Peyer's patch (tissue), 4 donors: Measurements from ENCODE around the gene ACP6. TPM values are rescaled to one million over a fixed set of nuclear protein-coding genes. Genes with fewer than 3 reads are reported as not detected.

Experiments used
- DNase-seq, 3 donors: peaks; one replicate each; pipeline ENCODE4 v3.0.0-alpha.2; 2017 to 2019
- H3K27ac ChIP-seq, 4 donors: fragments of 200-600 bp; sonication (generic); one replicate each; pipeline ENCODE4 v1.5.1; 2016 to 2019
- H3K27me3 ChIP-seq, 2 donors: fragments of 200-600 bp; sonication (generic); one replicate each; pipeline ENCODE4 v1.5.1; 2019
- H3K36me3 ChIP-seq, 3 donors: fragments of 200-600 bp; sonication (generic); one replicate each; pipeline ENCODE4 v1.5.1; 2016 to 2019
- H3K4me1 ChIP-seq, 4 donors: fragments of 200-600 bp; sonication (generic); one replicate each; pipeline ENCODE4 v1.5.1; 2016 to 2019
- H3K4me3 ChIP-seq, 4 donors: fragments of 200-600 bp; sonication (generic); 1 replicate in 3 of 4; 2 replicates in 1 of 4; pipeline ENCODE4 v1.5.1; 2016 to 2019; ENCODE audit warnings: mild to moderate bottlenecking in 1 of 4
- H3K9me3 ChIP-seq, 4 donors: fragments of 200-600 bp; sonication (generic); one replicate each; pipeline ENCODE4 v1.5.1; 2016 to 2019; ENCODE audit warnings: mild to moderate bottlenecking in 1 of 4
- CTCF ChIP-seq, 6 experiments: fragments of 450-650 bp in 4 of 6; fragments of 200-600 bp in 2 of 6; sonication (generic) in 1 of 6; IDR thresholded peaks; one replicate each; pipeline ENCODE4 v1.5.1; 2017 to 2019; ENCODE audit warnings: antibody characterized with exemption in 6 of 6, mild to moderate bottlenecking in 3 of 6, moderate library complexity in 1 of 6
- POLR2A ChIP-seq, 2 donors: fragments of 450-650 bp; IDR thresholded peaks; one replicate each; pipeline ENCODE4 v1.5.1; 2017; ENCODE audit warnings: antibody characterized with exemption in 2 of 2, mild to moderate bottlenecking in 2 of 2, moderate library complexity in 2 of 2
- total RNA-seq, 4 donors: library from RNA; depleted of rRNA; stranded (reverse); fragments of >200 nt; gene quantifications; one replicate each; pipeline ENCODE4 v1.1.0, GENCODE V29; 2016

Gene ACP6
- 10 to 100 TPM; 12.3 to 33.0 (median 18.8) TPM for total RNA-seq

GRCh38 chr1:147670319-147671001 lies at the start of gene ACP6:
TSS of gene ACP6 (minus strand) at chr1:147670524. CDS start at chr1:147670048, 476 bp downstream.
- H3K4me3 ChIP-seq, result peak within 1 kb of the TSS; percentile 71 to 93 (median 80)
- H3K27ac ChIP-seq, result peak within 1 kb of the TSS; percentile 70 to 83 (median 80)
- H3K9me3 ChIP-seq, result no peaks in the 10 kb centered on the region
- H3K36me3 ChIP-seq, result no peaks in the 10 kb centered on the region
- DNase-seq, result peak; percentile 92 to 98 (median 94)
- H3K4me1 ChIP-seq, result peaks cover 0 to 6% (median 0%) of the 10 kb centered on the region in 4 donors
- TF ChIP-seq CTCF (IDR thresholded peaks at IDR 0.05), result no peak
- peak; percentile 63 to 70 for TF ChIP-seq POLR2A (IDR thresholded peaks at IDR 0.05)
- H3K27me3 ChIP-seq, result no peaks in the 10 kb centered on the region

- no peak overlapping the region for H3K27ac ChIP-seq
- TF ChIP-seq CTCF (IDR thresholded peaks at IDR 0.05), result no peak
- TF ChIP-seq POLR2A (IDR thresholded peaks at IDR 0.05), result no peak
- no peaks in the 10 kb centered on the region for H3K4me1 ChIP-seq
- no peaks in the 10 kb centered on the region for H3K36me3 ChIP-seq
- H3K9me3 ChIP-seq, result no peaks in the 10 kb centered on the region
- no peak overlapping the region for H3K4me3 ChIP-seq
- DNase-seq, result no peak
- no peaks in the 10 kb centered on the region for H3K27me3 ChIP-seq
These were observed 49.4 kb upstream of the ACP6 start for GRCh38 chr1:147719711-147720225.

GRCh38 chr1:147719029-147719698 lies 48.8 kb upstream of the ACP6 start:
- Histone ChIP-seq H3K4me3 (no peak overlapping the region), H3K36me3 (no peaks in the 10 kb centered on the region), H3K27me3 (no peaks in the 10 kb centered on the region), H3K9me3 (no peaks in the 10 kb centered on the region), H3K27ac (no peak overlapping the region), H3K4me1 (no peaks in the 10 kb centered on the region)
- no peak for DNase-seq
- no peak for TF ChIP-seq CTCF (IDR thresholded peaks at IDR 0.05)
- no peak for TF ChIP-seq POLR2A (IDR thresholded peaks at IDR 0.05)

- Histone ChIP-seq H3K27ac (peak overlapping the region in 1 of 4 donors; percentile 70), H3K4me1 (no peaks in the 10 kb centered on the region), H3K27me3 (no peaks in the 10 kb centered on the region), H3K9me3 (no peaks in the 10 kb centered on the region), H3K4me3 (no peak overlapping the region), H3K36me3 (no peaks in the 10 kb centered on the region)
- DNase-seq, result no peak
- TF ChIP-seq POLR2A (IDR thresholded peaks at IDR 0.05), result no peak
- TF ChIP-seq CTCF (IDR thresholded peaks at IDR 0.05), result no peak
These were observed 47.4 kb upstream of the ACP6 start for GRCh38 chr1:147717706-147718097.

GRCh38 chr1:147717051-147717705 lies 46.9 kb upstream of the ACP6 start:
- Histone ChIP-seq H3K27me3 (no peaks in the 10 kb centered on the region), H3K4me1 (no peaks in the 10 kb centered on the region), H3K27ac (peak overlapping the region in 1 of 4 donors; percentile 70), H3K4me3 (no peak overlapping the region), H3K9me3 (no peaks in the 10 kb centered on the region), H3K36me3 (no peaks in the 10 kb centered on the region)
- DNase-seq, result peak in 1 of 3 donors; percentile 72
- TF ChIP-seq POLR2A (IDR thresholded peaks at IDR 0.05) (no peak), CTCF (IDR thresholded peaks at IDR 0.05) (no peak)
